ENCODE data around the gene NRIP1. TPM values are rescaled to one million over a fixed set of nuclear protein-coding genes. Genes with fewer than 3 reads are reported as not detected.
"Not testable (repeated sequence)": the region's sequence is repeated elsewhere in the genome, so short reads cannot be mapped to it uniquely, and the experiment has no call there.

The NRIP1 gene
- polyA plus RNA-seq, 3 donors = 4.3 to 28.2 (median 23.5) TPM

- H3K27ac Mint-ChIP-seq; H3K9me3 ChIP-seq (replicated peaks in 1 of 2; ENCODE audit: control insufficient read depth in 1 of 2, insufficient read depth in 1 of 2, low read length in 2 of 2); H3K9ac ChIP-seq (ENCODE audit: insufficient read depth, low read length, poor library complexity, severe bottlenecking); intact Hi-C loops (cut with micrococcal nuclease); H3K4me2 ChIP-seq (replicated peaks; ENCODE audit: extremely low read depth, low read length, poor library complexity, severe bottlenecking); DNase-seq; H3K9me3 Mint-ChIP-seq; H2AFZ ChIP-seq (ENCODE audit: insufficient read depth, low read depth, low read length, poor library complexity, severe bottlenecking); H3K4me3 Mint-ChIP-seq; H3K4me3 ChIP-seq (replicated peaks in 1 of 3; ENCODE audit: low read depth in 2 of 3, low read length in 3 of 3); H3K27ac ChIP-seq (ENCODE audit: low read depth in 1 of 2, low read length in 2 of 2); H3K27me3 Mint-ChIP-seq (ENCODE audit: low read depth in 3 of 3); H3K27me3 ChIP-seq (ENCODE audit: control insufficient read depth in 2 of 2, insufficient read depth in 2 of 2, low read length in 2 of 2): not testable (repeated sequence)
- WGBS (ENCODE audit: insufficient coverage) = no CpG with 5 or more reads among the region's 8 CpGs
- H3K4me1 Mint-ChIP-seq = peaks cover 19% of the 10 kb centered on the region
- Histone ChIP-seq H3K36me3 (replicated peaks in 1 of 2; ENCODE audit: control insufficient read depth in 1 of 2, insufficient read depth in 2 of 2, low read length in 2 of 2) (peaks cover 3 to 23% of the 10 kb centered on the region in 2 donors), H4K20me1 (ENCODE audit: insufficient read depth, low read length) (peaks cover 87% of the 10 kb centered on the region), H3K79me2 (ENCODE audit: insufficient read depth, low read length) (peaks cover 88% of the 10 kb centered on the region), H3K4me1 (ENCODE audit: control insufficient read depth in 1 of 2, insufficient read depth in 2 of 2, low read length in 2 of 2) (peaks cover 9 to 25% of the 10 kb centered on the region in 2 donors)
- H3K36me3 Mint-ChIP-seq = peaks cover 28% of the 10 kb centered on the region in 2 donors
Measured at GRCh38 chr21:15030861-15031260, 33.9 kb downstream of the NRIP1 start.

DNA sequence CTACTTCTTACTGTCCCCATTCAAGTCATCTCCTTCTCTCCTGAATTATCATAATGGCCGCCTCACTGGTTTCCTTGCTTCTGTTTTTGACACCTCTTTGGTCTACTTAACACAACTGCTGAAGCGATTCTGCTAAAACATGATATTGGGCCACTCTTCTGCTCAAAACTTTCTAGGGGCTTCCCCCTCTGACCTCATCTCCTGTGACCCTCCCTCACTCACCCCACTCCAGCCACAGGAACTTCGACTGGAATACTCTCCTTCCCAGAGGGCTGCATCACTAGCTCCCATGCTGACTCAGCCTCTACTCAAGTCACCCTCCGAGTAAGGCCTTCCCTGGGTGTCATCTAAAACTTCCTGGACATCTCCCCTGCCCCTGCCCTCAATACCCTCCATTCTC, 35.7 kb downstream of the NRIP1 start:
- Histone ChIP-seq H3K4me1 (ENCODE audit: control insufficient read depth in 1 of 2, insufficient read depth in 2 of 2, low read length in 2 of 2) (peaks cover 9 to 25% of the 10 kb centered on the region in 2 donors), H3K9me3 (replicated peaks in 1 of 2; ENCODE audit: control insufficient read depth in 1 of 2, insufficient read depth in 1 of 2, low read length in 2 of 2) (no peaks in the 10 kb centered on the region), H3K36me3 (replicated peaks in 1 of 2; ENCODE audit: control insufficient read depth in 1 of 2, insufficient read depth in 2 of 2, low read length in 2 of 2) (peaks cover 3 to 30% of the 10 kb centered on the region in 2 donors), H3K27me3 (ENCODE audit: control insufficient read depth in 2 of 2, insufficient read depth in 2 of 2, low read length in 2 of 2) (no peaks in the 10 kb centered on the region), H3K4me3 (replicated peaks in 1 of 3; ENCODE audit: low read depth in 2 of 3, low read length in 3 of 3) (no peak overlapping the region), H4K20me1 (ENCODE audit: insufficient read depth, low read length) (peaks cover 86% of the 10 kb centered on the region), H3K27ac (ENCODE audit: low read depth in 1 of 2, low read length in 2 of 2) (no peak overlapping the region), H3K4me2 (replicated peaks; ENCODE audit: extremely low read depth, low read length, poor library complexity, severe bottlenecking) (no peak overlapping the region), H3K9ac (ENCODE audit: insufficient read depth, low read length, poor library complexity, severe bottlenecking) (no peak overlapping the region), H3K79me2 (ENCODE audit: insufficient read depth, low read length) (peaks cover 88% of the 10 kb centered on the region), H2AFZ (ENCODE audit: insufficient read depth, low read depth, low read length, poor library complexity, severe bottlenecking) (no peak overlapping the region)
- peak in 2 of 3 donors; percentile 6 to 68 for DNase-seq
- intact Hi-C loops (cut with micrococcal nuclease) = no loop called here
- H3K36me3 Mint-ChIP-seq = peaks cover 33 to 38% of the 10 kb centered on the region in 2 donors
- peaks cover 22% of the 10 kb centered on the region for H3K4me1 Mint-ChIP-seq
- TF ChIP-seq CTCF (IDR thresholded peaks at IDR 0.05) = no peak
- peak overlapping the region in 5 of 7 donors; percentile 4 to 71 (median 45) for H3K27ac Mint-ChIP-seq
- H3K4me3 Mint-ChIP-seq = no peak overlapping the region
- no peaks in the 10 kb centered on the region for H3K27me3 Mint-ChIP-seq (ENCODE audit: low read depth in 3 of 3)
- peaks cover 0 to 4% (median 0%) of the 10 kb centered on the region in 7 donors for H3K9me3 Mint-ChIP-seq
- WGBS (ENCODE audit: insufficient coverage) = 76% methylated on average over 4 of the region's 4 CpGs

All from CD14-positive monocyte (primary cell).